Esophagus mucosa (tissue), 1 donor: ENCODE data around the gene ACSL6. TPM values are rescaled to one million over a fixed set of nuclear protein-coding genes. Genes with fewer than 3 reads are reported as not detected.

Experiments used
- ATAC-seq: fragments of 200-7000 bp; cut with Tn5 transposase; one replicate; pipeline ENCODE4 v1.9.1; 2020
- total RNA-seq: library from RNA; stranded (reverse); gene quantifications from one replicate; pipeline ENCODE4 v1.2.4, GENCODE V29; 2023
- donor health status: DM: yes; HTN: yes; CAD: no.

The ACSL6 gene
- 0.08 TPM for total RNA-seq

DNA sequence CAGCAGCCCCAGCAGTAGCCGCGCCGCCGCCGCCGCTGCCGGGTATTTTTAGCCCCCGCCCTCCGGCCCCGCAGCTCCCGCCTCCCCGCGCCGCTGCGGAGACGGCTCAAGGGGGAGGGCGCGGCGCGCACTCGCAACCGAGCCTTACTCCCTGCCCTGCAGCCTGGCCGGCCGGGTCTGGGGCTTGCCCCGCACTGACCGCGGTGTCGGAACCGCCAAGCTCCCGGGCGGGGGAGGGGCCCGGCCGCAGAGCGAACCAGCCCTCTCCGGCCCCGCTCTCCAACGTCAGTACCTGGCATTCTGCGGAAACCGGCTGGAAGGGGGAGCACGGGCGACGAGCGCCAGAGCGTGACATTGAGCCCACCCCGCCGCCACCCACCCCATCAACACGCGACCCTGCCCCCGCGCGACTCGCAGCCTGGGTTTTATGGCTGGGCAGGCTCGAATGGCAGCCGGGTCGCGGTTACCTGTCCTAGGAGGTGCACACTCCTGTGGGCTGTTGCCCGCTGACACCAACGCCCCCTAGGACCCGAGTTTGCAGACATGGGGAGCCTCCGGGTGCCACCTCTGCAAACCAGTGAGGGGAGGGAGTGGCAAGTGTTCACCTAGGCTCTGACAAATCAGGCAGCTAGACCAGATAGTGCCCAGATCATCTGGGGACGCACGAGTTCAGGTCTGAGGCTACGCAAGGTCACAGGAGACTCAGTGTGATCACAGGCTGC, at the start of gene ACSL6:
ACSL6 (minus strand) TSS at position 37 of the 722 bp plus-strand sequence. CDS start 105 bp downstream, outside the sequence.
- ATAC-seq: peak; percentile 25

- no peak for ATAC-seq
These were observed 49.2 kb upstream of the ACSL6 start, which contains the start of gene IL3 for GRCh38 chr5:132060501-132061161. Gene IL3 (plus strand): TSS chr5:132060655. CDS start chr5:132060707, 52 bp downstream.

GRCh38 chr5:132059696-132060500, 48.4 kb upstream of the ACSL6 start:
- ATAC-seq: no peak

DNA sequence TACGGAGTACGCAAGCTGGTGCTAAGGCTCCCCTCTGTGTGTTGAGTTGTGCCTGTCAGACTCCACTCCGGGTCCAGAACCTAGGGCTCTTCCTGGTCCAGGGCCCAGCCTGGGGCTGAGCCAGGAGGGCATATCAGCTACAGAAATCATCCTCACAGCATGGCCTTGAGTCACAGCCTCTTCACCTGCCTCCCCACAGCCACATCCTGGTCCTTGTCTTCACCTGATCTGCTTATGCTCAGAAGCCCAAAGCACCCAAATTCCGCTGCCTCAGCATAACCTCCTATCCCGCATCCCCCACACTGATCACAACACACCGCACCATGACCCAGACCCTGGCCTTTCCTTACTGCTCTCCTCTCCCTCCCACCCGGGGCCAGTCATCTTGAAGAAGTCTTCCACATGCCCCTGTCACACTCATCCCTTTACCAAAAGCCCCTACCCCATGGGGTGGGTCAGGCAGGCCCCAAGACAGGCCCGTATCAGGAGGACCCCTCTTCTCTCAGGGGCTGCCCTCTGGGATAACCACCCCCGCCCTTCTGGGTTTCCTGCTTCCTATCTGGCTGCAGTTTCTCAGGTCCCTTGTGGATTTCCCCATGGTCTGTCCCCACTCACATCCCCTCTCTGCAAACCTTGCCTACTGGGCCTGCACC, 47.7 kb upstream of the ACSL6 start:
- no peak for ATAC-seq

DNA sequence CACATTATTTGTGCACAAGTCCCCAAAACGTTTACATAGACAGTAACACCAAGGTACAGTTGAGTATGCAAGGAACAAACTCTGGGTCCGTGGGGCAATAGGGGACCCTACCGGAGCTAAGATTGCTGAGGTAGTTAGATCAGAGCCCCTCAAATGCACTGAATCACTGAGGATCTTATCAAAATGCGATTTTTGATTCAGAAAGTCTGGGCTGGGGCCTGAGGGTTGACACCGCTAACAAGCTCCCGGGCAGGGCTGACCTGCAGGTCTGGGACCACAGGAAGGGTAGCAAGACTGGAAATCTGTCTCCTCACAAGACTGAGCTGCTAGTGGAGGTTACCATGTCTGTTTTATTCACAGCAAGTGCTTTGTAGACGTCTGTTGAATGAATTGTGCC, 47.2 kb upstream of the ACSL6 start:
- ATAC-seq: no peak

GRCh38 chr5:132057498-132058255, 46.2 kb upstream of the ACSL6 start:
- no peak for ATAC-seq

GRCh38 chr5:132056610-132057497, 45.4 kb upstream of the ACSL6 start:
- ATAC-seq: no peak

- no peak for ATAC-seq
These were observed 44.6 kb upstream of the ACSL6 start for GRCh38 chr5:132055808-132056609.

DNA sequence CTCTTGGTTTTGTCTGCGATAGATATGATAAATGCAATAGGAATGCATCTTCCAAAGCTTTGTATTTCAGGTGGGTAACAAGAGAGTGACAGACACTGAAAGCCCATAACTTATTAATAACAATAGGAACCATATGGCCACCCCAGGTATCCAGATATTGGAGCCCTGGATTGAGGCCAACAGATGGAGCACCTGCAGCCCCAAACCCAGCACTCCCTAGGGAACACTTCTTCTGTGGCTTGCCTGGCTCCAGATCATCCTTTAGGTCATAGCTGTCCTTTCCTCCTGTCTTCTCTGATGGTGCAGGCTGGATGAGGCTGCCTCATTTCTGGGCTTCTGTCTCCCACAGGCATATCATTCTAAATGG, 44.0 kb upstream of the ACSL6 start:
- ATAC-seq: no peak

- ATAC-seq: no peak
These were observed 43.4 kb upstream of the ACSL6 start for GRCh38 chr5:132054697-132055440.

DNA sequence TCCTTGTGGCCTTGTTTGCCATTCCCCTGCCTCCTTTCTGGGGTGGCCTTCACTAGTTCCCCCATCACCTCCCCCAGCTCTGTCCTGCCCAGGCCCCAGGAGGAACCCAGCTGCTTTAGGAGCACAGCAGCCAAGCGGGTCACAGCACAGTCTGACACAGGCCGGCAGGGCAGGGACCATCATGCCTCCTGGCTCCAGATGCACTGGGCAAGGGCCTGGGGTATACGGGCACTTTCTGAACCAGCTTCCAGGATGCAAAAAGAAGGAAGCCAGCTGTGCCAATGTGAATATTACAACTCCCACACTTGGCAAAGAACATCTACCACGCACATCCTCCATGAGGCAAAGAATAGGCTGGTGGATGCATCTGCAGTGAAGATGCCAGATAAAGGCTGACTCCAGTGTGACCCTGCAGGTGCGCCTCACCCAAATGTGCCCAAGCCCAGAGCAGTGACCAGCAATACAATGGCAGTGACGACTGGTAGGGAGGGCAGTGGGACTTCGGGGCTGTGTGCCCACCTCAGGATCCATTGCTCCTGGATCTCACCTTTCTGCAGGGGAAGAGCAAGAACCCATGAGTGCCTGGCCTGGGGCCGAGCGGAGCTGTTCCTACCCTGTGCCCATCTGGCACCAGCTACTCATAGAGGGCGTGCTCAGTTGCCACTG, 42.7 kb upstream of the ACSL6 start:
- no peak for ATAC-seq

DNA sequence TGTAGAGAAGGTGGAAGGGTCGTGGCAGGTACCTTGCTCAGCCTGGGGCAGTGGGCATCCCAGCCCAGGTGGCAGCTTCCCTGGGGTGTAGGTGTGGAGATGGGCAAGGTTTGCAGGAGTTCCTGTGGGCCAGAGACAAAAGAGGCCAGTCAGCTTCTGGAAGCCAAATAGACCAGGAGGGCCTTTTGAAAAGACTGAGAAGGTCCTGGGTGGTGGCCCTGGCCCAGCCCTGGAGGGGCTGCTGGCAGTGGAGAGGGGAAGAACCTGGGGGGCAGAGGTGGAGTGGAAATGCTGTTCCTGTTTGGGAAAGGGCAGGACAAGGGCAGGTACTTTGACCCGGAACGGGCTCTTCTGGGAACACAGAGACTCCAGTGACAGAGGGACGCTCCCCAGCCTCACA, 42.0 kb upstream of the ACSL6 start:
- no peak for ATAC-seq

GRCh38 chr5:132052520-132052919, 41.1 kb upstream of the ACSL6 start:
- no peak for ATAC-seq

DNA sequence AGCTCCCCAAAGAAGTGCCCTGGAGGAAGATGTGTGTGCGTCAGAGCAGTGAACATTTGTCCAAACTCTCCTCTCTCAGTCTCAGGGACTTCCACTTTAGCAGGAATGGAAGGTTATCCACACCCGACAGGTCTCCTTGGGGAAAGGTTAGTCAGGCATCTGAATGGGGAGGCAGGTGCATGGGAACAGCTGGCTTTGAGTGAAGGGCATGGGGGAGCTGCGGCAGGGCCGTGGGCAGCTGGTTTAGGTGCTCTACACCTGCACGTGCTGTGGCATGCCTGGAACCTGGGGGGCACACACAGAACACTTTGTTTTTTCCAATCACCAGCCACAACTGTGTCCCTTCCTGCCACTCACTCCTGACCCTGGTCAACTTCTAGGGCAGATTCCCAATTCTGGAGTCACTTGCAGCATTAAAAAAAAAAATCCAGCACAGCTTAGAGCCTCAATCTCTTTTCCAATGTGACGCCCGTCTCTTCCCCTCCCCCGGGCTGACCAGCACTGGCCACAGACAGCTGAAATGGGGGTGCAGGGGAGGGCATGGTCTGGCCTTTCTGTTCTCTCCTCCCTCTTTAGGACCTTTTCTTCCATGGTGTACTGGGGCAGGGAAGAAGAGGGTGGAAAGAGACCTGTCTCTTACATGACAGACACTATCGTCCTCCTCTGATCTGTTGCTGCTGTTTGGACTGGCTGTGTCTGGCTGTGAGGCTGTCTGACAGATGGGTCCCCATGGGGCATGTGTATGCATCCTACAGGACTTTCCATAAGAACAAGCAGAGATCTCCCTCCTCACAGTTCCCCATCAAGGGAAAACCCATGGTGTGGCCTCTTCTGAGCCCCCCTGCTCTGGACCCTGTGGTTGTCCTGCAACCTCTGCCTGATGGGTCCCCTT, 39.4 kb upstream of the ACSL6 start:
- ATAC-seq: no peak

GRCh38 chr5:132050136-132050535, 38.7 kb upstream of the ACSL6 start:
- peak; percentile 33 for ATAC-seq

DNA sequence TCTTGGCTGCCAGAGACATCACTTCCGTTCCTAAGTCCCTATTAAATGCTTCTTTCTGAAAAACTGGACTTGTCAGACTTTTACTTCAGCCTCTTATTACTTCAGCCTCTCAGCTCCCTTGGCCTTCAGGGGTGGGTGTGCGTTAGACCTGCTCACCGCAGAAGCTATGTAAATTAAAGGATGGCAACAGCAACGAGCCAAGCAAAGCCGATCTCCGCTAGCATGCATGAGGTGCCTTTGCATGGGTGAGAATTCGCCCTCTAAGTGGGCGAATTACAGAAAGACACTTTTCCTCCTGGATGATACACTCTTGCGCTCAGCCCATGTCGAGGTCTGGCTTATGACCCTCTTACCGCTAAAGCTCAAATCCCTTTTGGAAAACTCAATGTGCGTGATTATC, 38.1 kb upstream of the ACSL6 start:
- ATAC-seq: no peak

DNA sequence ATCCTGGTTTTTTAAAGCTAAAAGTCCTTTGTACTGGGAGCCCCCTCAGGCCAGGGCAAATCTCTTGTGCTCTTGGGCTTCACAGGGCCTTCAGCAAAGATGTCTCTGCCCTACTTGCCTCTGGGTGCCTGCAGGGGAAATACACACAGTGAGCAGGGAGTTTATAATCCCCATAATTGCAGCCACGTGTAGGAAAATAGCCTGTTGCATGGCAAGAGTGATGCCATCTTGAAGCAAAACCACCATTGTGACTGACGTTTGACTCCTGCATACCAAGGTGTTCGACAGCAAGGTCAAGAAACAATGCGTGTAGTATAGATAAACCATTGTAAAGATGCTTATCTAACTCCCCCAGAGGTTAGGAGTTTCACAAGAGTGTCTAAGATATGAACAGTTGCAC, 37.6 kb upstream of the ACSL6 start:
- ATAC-seq: no peak

GRCh38 chr5:132046880-132047299, 35.4 kb upstream of the ACSL6 start:
- ATAC-seq: no peak
